Activated B cell treated with CpG ODN at 0.5 μM for 24 hours (primary cell): ENCODE data around the gene DLGAP3. TPM values are rescaled to one million over a fixed set of nuclear protein-coding genes. Genes with fewer than 3 reads are reported as not detected.

Experiments used
- ATAC-seq: fragments of 200-7000 bp; cut with Tn5 transposase; one replicate; pipeline ENCODE4 v1.10.0; 2021; ENCODE audit warnings: low read depth, mild to moderate bottlenecking, moderate library complexity
- CTCF ChIA-PET: fragments of 350-600 bp; sonication (Branson Sonifier 250); formaldehyde crosslinking; loops from one replicate; lab custom pipeline; 2021; ENCODE audit warnings: antibody characterized with exemption; lab: Charles Lee
- POLR2A ChIA-PET: fragments of 350-600 bp; sonication (Branson Sonifier 250); formaldehyde crosslinking; loops from one replicate; lab custom pipeline; 2021; ENCODE audit warnings: antibody characterized with exemption; lab: Charles Lee
- DNase-seq: peaks from one replicate; pipeline ENCODE4 v3.0.0; 2022
- H3K27ac Mint-ChIP-seq: one replicate; pipeline ENCODE4 v1.8.0; 2020; ENCODE audit warnings: mixed read lengths
- H3K27me3 Mint-ChIP-seq: one replicate; pipeline ENCODE4 v1.8.0; 2021; ENCODE audit warnings: mixed read lengths
- H3K36me3 Mint-ChIP-seq: one replicate; pipeline ENCODE4 v1.8.0; 2021; ENCODE audit warnings: low read depth, mixed read lengths
- H3K4me1 Mint-ChIP-seq: one replicate; pipeline ENCODE4 v1.8.0; 2021; ENCODE audit warnings: mixed read lengths
- H3K4me3 Mint-ChIP-seq: one replicate; pipeline ENCODE4 v1.8.0; 2020; ENCODE audit warnings: mild to moderate bottlenecking, mixed read lengths
- H3K9me3 Mint-ChIP-seq: one replicate; pipeline ENCODE4 v1.8.0; 2020; ENCODE audit warnings: mixed read lengths
- intact Hi-C: fragments of 100-400 bp; cut with micrococcal nuclease; formaldehyde crosslinking; loops from one replicate; pipeline ENCODE4 v1.15.1; 2024
- total RNA-seq: library from RNA; stranded (reverse); gene quantifications from 2 replicates; pipeline ENCODE4 v1.2.3, GENCODE V29; 2022
- TF ChIP-seq, protein P1 (sequence below): fragments of 200-600 bp; IDR thresholded peaks from one replicate; pipeline ENCODE4 v1.8.0; 2022; ENCODE audit warnings: antibody characterized with exemption, mild to moderate bottlenecking

DLGAP3 gene
- total RNA-seq, 1 donor from 2014 or later: 6.0 TPM

- no peak for ATAC-seq
- ChIA-PET CTCF (no interaction called here), POLR2A (no interaction called here)
- Mint-ChIP-seq H3K4me1 (peaks cover 15% of the 10 kb centered on the region), H3K9me3 (no peaks in the 10 kb centered on the region), H3K27ac (no peak overlapping the region), H3K36me3 (peaks cover 22% of the 10 kb centered on the region), H3K27me3 (no peaks in the 10 kb centered on the region), H3K4me3 (no peak overlapping the region)
- intact Hi-C loops: no loop called here
- no peak for DNase-seq
- TF ChIP-seq, protein P1, sequence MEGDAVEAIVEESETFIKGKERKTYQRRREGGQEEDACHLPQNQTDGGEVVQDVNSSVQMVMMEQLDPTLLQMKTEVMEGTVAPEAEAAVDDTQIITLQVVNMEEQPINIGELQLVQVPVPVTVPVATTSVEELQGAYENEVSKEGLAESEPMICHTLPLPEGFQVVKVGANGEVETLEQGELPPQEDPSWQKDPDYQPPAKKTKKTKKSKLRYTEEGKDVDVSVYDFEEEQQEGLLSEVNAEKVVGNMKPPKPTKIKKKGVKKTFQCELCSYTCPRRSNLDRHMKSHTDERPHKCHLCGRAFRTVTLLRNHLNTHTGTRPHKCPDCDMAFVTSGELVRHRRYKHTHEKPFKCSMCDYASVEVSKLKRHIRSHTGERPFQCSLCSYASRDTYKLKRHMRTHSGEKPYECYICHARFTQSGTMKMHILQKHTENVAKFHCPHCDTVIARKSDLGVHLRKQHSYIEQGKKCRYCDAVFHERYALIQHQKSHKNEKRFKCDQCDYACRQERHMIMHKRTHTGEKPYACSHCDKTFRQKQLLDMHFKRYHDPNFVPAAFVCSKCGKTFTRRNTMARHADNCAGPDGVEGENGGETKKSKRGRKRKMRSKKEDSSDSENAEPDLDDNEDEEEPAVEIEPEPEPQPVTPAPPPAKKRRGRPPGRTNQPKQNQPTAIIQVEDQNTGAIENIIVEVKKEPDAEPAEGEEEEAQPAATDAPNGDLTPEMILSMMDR: no peak
Observed at GRCh38 chr1:34976384-34977209, 47.1 kb upstream of the DLGAP3 start.

- peaks cover 9% of the 10 kb centered on the region for H3K4me1 Mint-ChIP-seq
- peaks cover 17% of the 10 kb centered on the region for H3K36me3 Mint-ChIP-seq
- no peak overlapping the region for H3K4me3 Mint-ChIP-seq
- H3K9me3 Mint-ChIP-seq: no peaks in the 10 kb centered on the region
- ATAC-seq (no peak), DNase-seq (no peak)
- TF ChIP-seq, protein P1: no peak
- no peaks in the 10 kb centered on the region for H3K27me3 Mint-ChIP-seq
- ChIA-PET POLR2A (no interaction called here), CTCF (no interaction called here)
- H3K27ac Mint-ChIP-seq: no peak overlapping the region
- intact Hi-C loops: no loop called here
Observed at GRCh38 chr1:34975771-34976170, 46.3 kb upstream of the DLGAP3 start.

GRCh38 chr1:34975338-34975737 lies 45.9 kb upstream of the DLGAP3 start:
- Mint-ChIP-seq H3K27me3 (no peaks in the 10 kb centered on the region), H3K36me3 (peaks cover 14% of the 10 kb centered on the region), H3K9me3 (no peaks in the 10 kb centered on the region), H3K4me1 (peaks cover 4% of the 10 kb centered on the region), H3K4me3 (no peak overlapping the region), H3K27ac (no peak overlapping the region)
- intact Hi-C loops: no loop called here
- ChIA-PET POLR2A (no interaction called here), CTCF (no interaction called here)
- TF ChIP-seq, protein P1: no peak
- ATAC-seq (no peak), DNase-seq (no peak)

- DNase-seq: no peak
- no peak overlapping the region for H3K27ac Mint-ChIP-seq
- POLR2A ChIA-PET: no interaction called here
Observed at GRCh38 chr1:34974626-34975025, 45.2 kb upstream of the DLGAP3 start.

GRCh38 chr1:34973326-34973725 lies 43.9 kb upstream of the DLGAP3 start:
- H3K4me1 Mint-ChIP-seq: no peaks in the 10 kb centered on the region
- intact Hi-C loops: no loop called here
- ChIA-PET POLR2A (no interaction called here), CTCF (no interaction called here)
- no peak overlapping the region for H3K27ac Mint-ChIP-seq
- H3K27me3 Mint-ChIP-seq: no peaks in the 10 kb centered on the region
- H3K9me3 Mint-ChIP-seq: no peaks in the 10 kb centered on the region
- no peak for DNase-seq
- ATAC-seq: no peak
- H3K36me3 Mint-ChIP-seq: peaks cover 14% of the 10 kb centered on the region
- TF ChIP-seq, protein P1: no peak
- H3K4me3 Mint-ChIP-seq: no peak overlapping the region

More at GRCh38 chr1:34974626-34975025, 45.2 kb upstream of the DLGAP3 start:
- Mint-ChIP-seq H3K27me3 (no peaks in the 10 kb centered on the region), H3K9me3 (no peaks in the 10 kb centered on the region), H3K36me3 (peaks cover 14% of the 10 kb centered on the region), H3K4me3 (no peak overlapping the region), H3K4me1 (peaks cover under 1% of the 10 kb centered on the region)
- ATAC-seq: no peak
- CTCF ChIA-PET: no interaction called here
- intact Hi-C loops: no loop called here
- TF ChIP-seq, protein P1: no peak
